HepG2 (cell line): ENCODE data around the gene SLC22A5. TPM values are rescaled to one million over a fixed set of nuclear protein-coding genes. Genes with fewer than 3 reads are reported as not detected.

Source experiments
- ATAC-seq: fragments of 200-7000 bp; cut with Tn5 transposase; 3 replicates; pipeline ENCODE4 v1.9.1; 2020; ENCODE audit warnings: mild to moderate bottlenecking, moderate library complexity
- BruUV-seq: library from RNA; stranded (reverse); fragments of 400-500 nt; replicated peaks from 2 replicates; lab custom pipeline; 2021; lab: Mats Ljungman, UMichigan
- CTCF ChIA-PET: fragments of 300-600 bp; formaldehyde crosslinking; extraction: SDS; loops from one replicate; lab custom pipeline; 2021; ENCODE audit warnings: low total read pairs, inconsistent platforms, low intra/inter-chr PET ratio; lab: Yijun Ruan, JAX
- POLR2A ChIA-PET: fragments of 350-600 bp; sonication (Branson Sonifier 250); formaldehyde crosslinking; loops from one replicate; lab custom pipeline; 2020; ENCODE audit warnings: antibody characterized with exemption, inconsistent platforms; lab: Yijun Ruan, JAX
- DNase-seq: peaks from one replicate; pipeline ENCODE4 v3.0.0-alpha.2; 2015; ENCODE audit warnings: low spot score
- FAIRE-seq: peaks from 3 replicates; lab custom pipeline; 2011; peaks lifted over from hg19 to GRCh38; lab: Jason Lieb, UNC
- H2AFZ ChIP-seq: one replicate; pipeline ENCODE4 v1.6.1; 2011; ENCODE audit warnings: low read length, inconsistent platforms
- H3K27ac ChIP-seq: fragments of 300-600 bp; 3 replicates; pipeline ENCODE4 v1.8.0; 2011; ENCODE audit warnings: mixed run types, mild to moderate bottlenecking, mixed read lengths, low read length, inconsistent platforms; ENCODE audit not compliant: insufficient read depth; ENCODE audit errors: extremely low read length
- H3K27me3 ChIP-seq, 2 experiments: fragments of 200-600 bp in 1 of 2; 2 replicates in 1 of 2; 3 replicates in 1 of 2; pipeline versions ENCODE4 v1.6.0 to v1.8.0; 2011; ENCODE audit warnings: low read length in 2 of 2, mild to moderate bottlenecking in 2 of 2, moderate library complexity in 2 of 2, inconsistent platforms in 1 of 2; ENCODE audit not compliant: insufficient read depth in 2 of 2, control insufficient read depth in 1 of 2
- H3K36me3 ChIP-seq, 2 experiments: fragments of 200-600 bp in 1 of 2; replicated peaks in 1 of 2; 2 replicates in 1 of 2; 3 replicates in 1 of 2; pipeline versions ENCODE4 v1.5.1 to v1.8.0; 2011; ENCODE audit warnings: low read length in 2 of 2, inconsistent platforms in 1 of 2; ENCODE audit not compliant: insufficient read depth in 2 of 2, control insufficient read depth in 1 of 2
- H3K4me1 ChIP-seq: 2 replicates; pipeline ENCODE4 v1.5.1; 2012; ENCODE audit warnings: low read length, inconsistent platforms; ENCODE audit not compliant: insufficient read depth
- H3K4me2 ChIP-seq: 2 replicates; pipeline ENCODE4 v1.6.0; 2011; ENCODE audit warnings: low read depth, low read length, inconsistent platforms
- H3K4me3 ChIP-seq, 3 experiments: fragments of 200-600 bp in 1 of 3; sonication (generic), shearing (Covaris generic) in 1 of 3; replicated peaks in 1 of 3; 2 replicates each; pipeline ENCODE4 v1.5.1; 2011 to 2016; ENCODE audit warnings: low read length in 3 of 3, inconsistent platforms in 2 of 3, low read depth in 2 of 3, mild to moderate bottlenecking in 2 of 3, control low read depth in 1 of 3, mixed read lengths in 1 of 3; ENCODE audit not compliant: insufficient read depth in 1 of 3
- H3K79me2 ChIP-seq: one replicate; pipeline ENCODE4 v1.6.1; 2011; ENCODE audit warnings: low read length, inconsistent platforms; ENCODE audit not compliant: insufficient read depth
- H3K9ac ChIP-seq: 2 replicates; pipeline ENCODE4 v1.6.0; 2011; ENCODE audit warnings: mild to moderate bottlenecking, low read depth, low read length, inconsistent platforms; ENCODE audit not compliant: insufficient read depth
- H3K9me3 ChIP-seq: 2 replicates; pipeline ENCODE4 v1.5.1; 2012; ENCODE audit warnings: mild to moderate bottlenecking, low read length
- H4K20me1 ChIP-seq: 2 replicates; pipeline ENCODE4 v1.6.0; 2011; ENCODE audit warnings: inconsistent platforms, mild to moderate bottlenecking, low read length, moderate library complexity; ENCODE audit not compliant: insufficient read depth
- ARID3A ChIP-seq: IDR thresholded peaks from 2 replicates; pipeline ENCODE4 v1.6.1; 2012; ENCODE audit warnings: low read depth, low read length, improper control_type of control experiment
- CREB3 ChIP-seq: sonication (generic); formaldehyde crosslinking; IDR thresholded peaks from 2 replicates; pipeline ENCODE4 v1.5.0; 2020; ENCODE audit warnings: missing genetic modification reagents
- ELF4 ChIP-seq: sonication (generic); formaldehyde crosslinking; IDR thresholded peaks from 2 replicates; pipeline ENCODE4 v1.5.0; 2020; ENCODE audit warnings: missing genetic modification reagents, mild to moderate bottlenecking, moderate library complexity, borderline replicate concordance
- HNF1B ChIP-seq: sonication (generic); formaldehyde crosslinking; IDR thresholded peaks from 2 replicates; pipeline ENCODE4 v1.5.1; 2020; ENCODE audit warnings: mild to moderate bottlenecking, moderate library complexity, missing genetic modification reagents
- HOXA3 ChIP-seq: sonication (generic); formaldehyde crosslinking; IDR thresholded peaks from 2 replicates; pipeline ENCODE4 v1.5.0; 2020; ENCODE audit warnings: missing genetic modification reagents
- KLF16 ChIP-seq, 2 experiments: sonication (generic) in 1 of 2; formaldehyde crosslinking in 1 of 2; IDR thresholded peaks; 2 replicates each; pipeline versions ENCODE4 v1.6.1 to v1.8.0; 2016 to 2023; ENCODE audit warnings: missing genetic modification reagents in 2 of 2, missing compliant biosample characterization in 1 of 2
- PLSCR1 ChIP-seq: sonication (generic); formaldehyde crosslinking; IDR thresholded peaks from 2 replicates; pipeline ENCODE4 v1.5.0; 2020; ENCODE audit warnings: missing genetic modification reagents, mild to moderate bottlenecking, borderline replicate concordance
- RFX5 ChIP-seq: IDR thresholded peaks from 2 replicates; pipeline ENCODE4 v1.6.1; 2011; ENCODE audit warnings: low read depth, low read length, improper control_type of control experiment
- SRSF1 ChIP-seq: fragments of 200-400 bp; formaldehyde crosslinking; optimal IDR thresholded peaks from 2 replicates; pipeline ENCODE3; 2017; ENCODE audit warnings: mild to moderate bottlenecking, low read depth, low read length, moderate library complexity
- ZBTB33 ChIP-seq: sonication (generic); formaldehyde crosslinking; IDR thresholded peaks from 2 replicates; pipeline ENCODE4 v1.4.0; 2020; ENCODE audit warnings: missing genetic modification reagents
- ZEB1 ChIP-seq: IDR thresholded peaks from 2 replicates; pipeline ENCODE4 v1.6.1; 2012; ENCODE audit warnings: mild to moderate bottlenecking, low read depth, inconsistent platforms; ENCODE audit not compliant: insufficient replicate concordance
- ZFP90 ChIP-seq: sonication (generic); formaldehyde crosslinking; IDR thresholded peaks from 2 replicates; pipeline ENCODE4 v1.8.0; 2022; ENCODE audit warnings: missing genetic modification reagents, mild to moderate bottlenecking, inconsistent platforms, borderline replicate concordance
- ZNF264 ChIP-seq: sonication (generic); formaldehyde crosslinking; IDR thresholded peaks from 2 replicates; pipeline ENCODE4 v1.4.0; 2020; ENCODE audit warnings: missing genetic modification reagents
- ZNF331 ChIP-seq: sonication (generic); formaldehyde crosslinking; IDR thresholded peaks from 2 replicates; pipeline ENCODE4 v1.4.0; 2020; ENCODE audit warnings: missing genetic modification reagents
- ZNF430 ChIP-seq: sonication (generic); formaldehyde crosslinking; IDR thresholded peaks from 2 replicates; pipeline ENCODE4 v1.9.0; 2021; ENCODE audit warnings: mild to moderate bottlenecking, missing genetic modification reagents
- ZNF616 ChIP-seq: sonication (generic); formaldehyde crosslinking; IDR thresholded peaks from 2 replicates; pipeline ENCODE4 v1.5.0; 2020; ENCODE audit warnings: low read depth, mild to moderate bottlenecking, missing genetic modification reagents
- ZNF781 ChIP-seq: sonication (generic); formaldehyde crosslinking; IDR thresholded peaks from 2 replicates; pipeline ENCODE4 v1.5.1; 2020; ENCODE audit warnings: borderline replicate concordance, mild to moderate bottlenecking, missing genetic modification reagents; ENCODE audit errors: not compliant biosample characterization
- WGBS: methylation state at CpG from one replicate; pipeline ENCODE4 v1.1.6; 2017; ENCODE audit warnings: low lambda C conversion rate; 5-methylcytosine and 5-hydroxymethylcytosine counted together
- in situ Hi-C: cut with HindIII; loops from 2 replicates; pipeline ENCODE4 v1.10.0; 2017; ENCODE audit warnings: low pct_unique_long_range_greater_than_20kb; ENCODE audit not compliant: extremely low pct_ligation_motif_present
- intact Hi-C: fragments of 100-400 bp; cut with micrococcal nuclease; formaldehyde crosslinking; loops from one replicate; pipeline ENCODE4 v1.10.0; 2022; ENCODE audit not compliant: unreplicated experiment
- polyA plus RNA-seq, 8 experiments: library from polyadenylated mRNA; depleted of rRNA in 3 of 8; stranded (reverse) in 7 of 8; unstranded in 1 of 8; fragments of >200 nt; fragmentation: Illumina TruSeq in 4 of 8; extraction: Trizol in 4 of 8; gene quantifications; 2 replicates each; pipeline versions ENCODE4 v1.2.1 to v1.2.3, GENCODE V29; 2011 to 2016; ENCODE audit warnings: low read depth in 4 of 8, missing spikeins in 1 of 8, mixed read lengths in 1 of 8; ENCODE audit not compliant: insufficient read depth in 1 of 8
- total RNA-seq, 5 experiments: library from RNA; depleted of rRNA; stranded (reverse); fragments of >200 nt; fragmentation: Illumina TruSeq; extraction: Trizol; gene quantifications; 2 replicates each; pipeline ENCODE4 v1.2.3, GENCODE V29; 2016; ENCODE audit warnings: low read depth in 1 of 5

Gene SLC22A5
- total and polyA plus RNA-seq, 2 of the 13 experiments (the other 11 are each of a cell fraction or from before 2014, with no cell fraction given), result 7.1 to 15.1 TPM

GRCh38 chr5:132420706-132421272 is 51.3 kb downstream of the SLC22A5 start:
- ATAC-seq, result no peak
- H3K36me3 ChIP-seq, result no peaks in the 10 kb centered on the region; a peak in 1 of 5 replicates
- H3K27me3 ChIP-seq, result no peaks in the 10 kb centered on the region
- POLR2A ChIA-PET, result interaction anchor here (1.0 to 1.6 kb wide), 3 partner anchors 70 to 80 kb away, joined by 3 to 5 read pairs (median 4); partner anchors contain the start of gene IRF1
- in situ Hi-C loops, result loop anchor here (10.0 kb wide), 1 partner anchor 74 kb away; the partner anchor contains the start of gene IRF1
- no peak overlapping the region for H3K27ac ChIP-seq
- no peaks in the 10 kb centered on the region for H3K9me3 ChIP-seq
- no peak overlapping the region for H3K4me2 ChIP-seq
- H2AFZ ChIP-seq, result no peak overlapping the region
- H3K9ac ChIP-seq, result no peak overlapping the region
- no peak for FAIRE-seq
- 93% methylated on average over 7 of the region's 7 CpGs for WGBS
- H3K4me1 ChIP-seq, result peaks cover 52% of the 10 kb centered on the region
- H3K4me3 ChIP-seq, result no peak overlapping the region
- intact Hi-C loops, result no loop called here
- DNase-seq, result no peak
- no peaks in the 10 kb centered on the region for H3K79me2 ChIP-seq
- BruUV-seq, result no TSS peak
- no peaks in the 10 kb centered on the region for H4K20me1 ChIP-seq
- CTCF ChIA-PET, result interaction anchor here (1.3 to 2.7 kb wide), 2 partner anchors 80 to 86 kb away, joined by 5 to 44 read pairs; no protein-coding TSS in a partner anchor
- no peak for TF ChIP-seq ZNF616 (CRISPR knock-in tag)
- no peak for TF ChIP-seq ZEB1
- TF ChIP-seq ZBTB33 (CRISPR knock-in tag), result no peak
- no peak for TF ChIP-seq CREB3 (CRISPR knock-in tag)
- no peak for TF ChIP-seq ZNF331 (CRISPR knock-in tag)
- TF ChIP-seq RFX5, result no peak
- no peak for TF ChIP-seq ZNF264 (CRISPR knock-in tag)
- TF ChIP-seq PLSCR1 (CRISPR knock-in tag), result no peak
- no peak for TF ChIP-seq ELF4 (CRISPR knock-in tag)
- TF ChIP-seq ZNF430 (CRISPR knock-in tag), result no peak
- TF ChIP-seq SRSF1, result no peak
- no peak for TF ChIP-seq HOXA3
- no peak for TF ChIP-seq KLF16 (CRISPR knock-in tag; IDR thresholded peaks at IDR 0.05)
- TF ChIP-seq ARID3A, result no peak
- TF ChIP-seq ZNF781, result no peak
- no peak for TF ChIP-seq HNF1B (CRISPR knock-in tag)
- TF ChIP-seq ZFP90 (CRISPR knock-in tag), result no peak
